ENCODE measurements around the gene TTLL13.

- TF ChIP-seq CTCF (IDR thresholded peaks at IDR 0.05) (no peak), POLR2A (IDR thresholded peaks at IDR 0.05) (no peak)
Measured at GRCh38 chr15:90232941-90233386, 16.4 kb upstream of the TTLL13 start.

All from lower leg skin (tissue), 3 donors.